C4-2B (cell line): ENCODE results near the gene COA8.

Experiments used
- ZFX ChIP-seq: fragments of 450-650 bp; IDR thresholded peaks from 2 replicates; pipeline ENCODE4 v1.6.1; 2017
- TF ChIP-seq, protein P1 (sequence below): fragments of 450-650 bp; conservative IDR thresholded peaks from 2 replicates; pipeline ENCODE4 v1.5.1; 2017; ENCODE audit warnings: mild to moderate bottlenecking

DNA sequence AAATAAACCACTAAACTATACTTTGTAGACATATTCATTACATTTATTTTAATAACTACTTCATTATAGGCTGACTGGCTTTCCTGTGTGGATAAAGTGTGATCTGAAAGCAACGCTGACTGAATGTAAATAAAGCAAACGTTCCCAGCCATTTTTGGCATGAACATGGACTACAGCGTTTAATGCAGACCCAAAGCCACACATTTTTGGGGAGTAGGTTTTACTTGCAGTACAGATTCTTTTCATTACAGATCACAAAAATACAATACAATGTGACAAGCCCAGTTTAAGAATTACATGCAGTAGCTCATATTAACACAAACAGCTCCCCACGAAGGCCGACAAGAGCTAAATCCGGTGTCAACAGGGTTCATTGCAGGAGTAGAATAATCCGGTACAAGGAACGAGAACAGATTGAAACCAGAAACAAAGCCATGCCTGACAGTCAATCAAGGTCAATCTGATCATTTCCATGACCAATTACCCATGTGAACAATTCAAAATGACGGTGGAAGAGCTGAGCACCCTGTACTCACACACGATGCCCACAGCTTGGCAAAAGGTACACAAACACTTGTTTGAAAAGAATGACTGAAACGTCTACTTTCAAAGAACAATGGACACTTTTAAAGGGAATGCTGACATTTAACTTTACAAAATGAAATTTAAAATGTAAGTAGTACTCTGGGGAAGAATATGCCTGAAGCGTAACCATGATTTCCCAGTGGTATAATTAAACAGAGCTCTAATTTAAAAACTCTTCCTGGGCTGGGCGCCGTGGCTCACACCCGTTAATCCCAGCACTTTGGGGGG is 5.6 kb upstream of the COA8 start:
- TF ChIP-seq, protein P1, sequence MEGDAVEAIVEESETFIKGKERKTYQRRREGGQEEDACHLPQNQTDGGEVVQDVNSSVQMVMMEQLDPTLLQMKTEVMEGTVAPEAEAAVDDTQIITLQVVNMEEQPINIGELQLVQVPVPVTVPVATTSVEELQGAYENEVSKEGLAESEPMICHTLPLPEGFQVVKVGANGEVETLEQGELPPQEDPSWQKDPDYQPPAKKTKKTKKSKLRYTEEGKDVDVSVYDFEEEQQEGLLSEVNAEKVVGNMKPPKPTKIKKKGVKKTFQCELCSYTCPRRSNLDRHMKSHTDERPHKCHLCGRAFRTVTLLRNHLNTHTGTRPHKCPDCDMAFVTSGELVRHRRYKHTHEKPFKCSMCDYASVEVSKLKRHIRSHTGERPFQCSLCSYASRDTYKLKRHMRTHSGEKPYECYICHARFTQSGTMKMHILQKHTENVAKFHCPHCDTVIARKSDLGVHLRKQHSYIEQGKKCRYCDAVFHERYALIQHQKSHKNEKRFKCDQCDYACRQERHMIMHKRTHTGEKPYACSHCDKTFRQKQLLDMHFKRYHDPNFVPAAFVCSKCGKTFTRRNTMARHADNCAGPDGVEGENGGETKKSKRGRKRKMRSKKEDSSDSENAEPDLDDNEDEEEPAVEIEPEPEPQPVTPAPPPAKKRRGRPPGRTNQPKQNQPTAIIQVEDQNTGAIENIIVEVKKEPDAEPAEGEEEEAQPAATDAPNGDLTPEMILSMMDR = no peak
- TF ChIP-seq ZFX = no peak
